ENCODE measurements around the gene OR1I1. TPM values are rescaled to one million over a fixed set of nuclear protein-coding genes. Genes with fewer than 3 reads are reported as not detected.
"Not testable (repeated sequence)": the region's sequence is repeated elsewhere in the genome, so short reads cannot be mapped to it uniquely, and the experiment has no call there.

OR1I1 gene
- total RNA-seq, 1 donor from 2014 or later, result not detected

DNA sequence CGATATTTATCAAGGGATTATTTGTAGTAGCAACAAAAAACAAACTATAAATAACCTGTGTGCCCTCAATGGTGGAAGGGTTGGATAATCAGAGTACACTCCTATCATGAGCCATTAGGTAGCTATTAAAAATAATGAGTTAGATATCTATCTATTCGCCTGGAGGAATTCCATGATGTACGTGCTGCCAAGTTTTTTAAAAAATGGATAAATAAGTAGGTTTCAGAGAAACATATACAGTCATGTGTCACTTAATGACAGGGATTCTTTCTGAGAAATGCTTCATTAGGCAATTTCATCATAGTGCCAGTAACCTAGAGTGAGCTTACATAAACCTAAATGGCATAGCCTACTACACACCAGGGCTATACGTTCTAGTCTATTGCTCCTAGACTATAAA lies 6.2 kb upstream of the OR1I1 start:
- Mint-ChIP-seq H3K4me1 (ENCODE audit: unreplicated experiment) (no peaks in the 10 kb centered on the region), H3K9me3 (ENCODE audit: unreplicated experiment) (no peaks in the 10 kb centered on the region), H3K4me3 (ENCODE audit: unreplicated experiment) (no peak overlapping the region), H3K36me3 (ENCODE audit: low read depth, unreplicated experiment) (no peaks in the 10 kb centered on the region), H3K27ac (ENCODE audit: unreplicated experiment) (no peak overlapping the region), H3K27me3 (ENCODE audit: unreplicated experiment) (peaks cover 1% of the 10 kb centered on the region)
- DNase-seq (ENCODE audit: low spot score), result no peak
- TF ChIP-seq, protein P1, sequence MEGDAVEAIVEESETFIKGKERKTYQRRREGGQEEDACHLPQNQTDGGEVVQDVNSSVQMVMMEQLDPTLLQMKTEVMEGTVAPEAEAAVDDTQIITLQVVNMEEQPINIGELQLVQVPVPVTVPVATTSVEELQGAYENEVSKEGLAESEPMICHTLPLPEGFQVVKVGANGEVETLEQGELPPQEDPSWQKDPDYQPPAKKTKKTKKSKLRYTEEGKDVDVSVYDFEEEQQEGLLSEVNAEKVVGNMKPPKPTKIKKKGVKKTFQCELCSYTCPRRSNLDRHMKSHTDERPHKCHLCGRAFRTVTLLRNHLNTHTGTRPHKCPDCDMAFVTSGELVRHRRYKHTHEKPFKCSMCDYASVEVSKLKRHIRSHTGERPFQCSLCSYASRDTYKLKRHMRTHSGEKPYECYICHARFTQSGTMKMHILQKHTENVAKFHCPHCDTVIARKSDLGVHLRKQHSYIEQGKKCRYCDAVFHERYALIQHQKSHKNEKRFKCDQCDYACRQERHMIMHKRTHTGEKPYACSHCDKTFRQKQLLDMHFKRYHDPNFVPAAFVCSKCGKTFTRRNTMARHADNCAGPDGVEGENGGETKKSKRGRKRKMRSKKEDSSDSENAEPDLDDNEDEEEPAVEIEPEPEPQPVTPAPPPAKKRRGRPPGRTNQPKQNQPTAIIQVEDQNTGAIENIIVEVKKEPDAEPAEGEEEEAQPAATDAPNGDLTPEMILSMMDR (IDR thresholded peaks at IDR 0.05; ENCODE audit: unreplicated experiment), result no peak

DNA sequence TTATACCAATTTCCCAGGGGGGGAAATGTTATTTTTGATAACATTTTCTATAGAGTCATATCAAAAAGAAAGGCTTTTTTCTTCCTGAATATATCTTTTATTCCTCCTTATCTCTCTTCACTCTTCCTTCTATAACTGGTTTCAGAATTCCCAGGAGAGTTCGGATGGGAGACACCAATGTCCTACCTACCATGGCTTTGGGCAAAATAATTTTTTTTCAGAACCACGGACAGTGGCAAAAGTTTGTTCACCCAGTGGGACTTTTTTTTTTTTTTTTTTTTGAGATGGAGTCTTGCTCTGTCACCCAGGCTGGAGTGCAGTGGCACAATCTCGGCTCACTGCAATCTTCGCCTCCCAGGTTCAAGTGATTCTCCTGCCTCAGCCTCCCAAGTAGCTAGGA lies 2.0 kb upstream of the OR1I1 start:
- not testable (repeated sequence) for DNase-seq (ENCODE audit: low spot score); H3K4me1 Mint-ChIP-seq (ENCODE audit: unreplicated experiment); H3K27ac Mint-ChIP-seq (ENCODE audit: unreplicated experiment); H3K9me3 Mint-ChIP-seq (ENCODE audit: unreplicated experiment); H3K36me3 Mint-ChIP-seq (ENCODE audit: low read depth, unreplicated experiment); H3K27me3 Mint-ChIP-seq (ENCODE audit: unreplicated experiment); H3K4me3 Mint-ChIP-seq (ENCODE audit: unreplicated experiment)

GRCh38 chr19:15087182-15087581 lies 5.2 kb downstream of the OR1I1 start:
- peaks cover 2% of the 10 kb centered on the region for H3K27me3 Mint-ChIP-seq (ENCODE audit: unreplicated experiment)
- no peak for DNase-seq (ENCODE audit: low spot score)
- no peaks in the 10 kb centered on the region for H3K9me3 Mint-ChIP-seq (ENCODE audit: unreplicated experiment)
- no peaks in the 10 kb centered on the region for H3K4me1 Mint-ChIP-seq (ENCODE audit: unreplicated experiment)
- no peak overlapping the region for H3K4me3 Mint-ChIP-seq (ENCODE audit: unreplicated experiment)
- no peak overlapping the region for H3K27ac Mint-ChIP-seq (ENCODE audit: unreplicated experiment)
- TF ChIP-seq, protein P1 (IDR thresholded peaks at IDR 0.05; ENCODE audit: unreplicated experiment), result no peak
- H3K36me3 Mint-ChIP-seq (ENCODE audit: low read depth, unreplicated experiment), result no peaks in the 10 kb centered on the region

GRCh38 chr19:15091918-15092753 lies 10.1 kb downstream of the OR1I1 start:
- H3K27ac Mint-ChIP-seq (ENCODE audit: unreplicated experiment), result no peak overlapping the region
- H3K9me3 Mint-ChIP-seq (ENCODE audit: unreplicated experiment), result no peaks in the 10 kb centered on the region
- no peaks in the 10 kb centered on the region for H3K36me3 Mint-ChIP-seq (ENCODE audit: low read depth, unreplicated experiment)
- no peaks in the 10 kb centered on the region for H3K27me3 Mint-ChIP-seq (ENCODE audit: unreplicated experiment)
- peak; percentile 59 for DNase-seq (ENCODE audit: low spot score)
- no peak overlapping the region for H3K4me3 Mint-ChIP-seq (ENCODE audit: unreplicated experiment)
- H3K4me1 Mint-ChIP-seq (ENCODE audit: unreplicated experiment), result no peaks in the 10 kb centered on the region
- TF ChIP-seq, protein P1 (IDR thresholded peaks at IDR 0.05; ENCODE audit: unreplicated experiment), result peak; percentile 85

- H3K4me3 Mint-ChIP-seq (ENCODE audit: unreplicated experiment), result no peak overlapping the region
- no peaks in the 10 kb centered on the region for H3K4me1 Mint-ChIP-seq (ENCODE audit: unreplicated experiment)
- TF ChIP-seq, protein P1 (IDR thresholded peaks at IDR 0.05; ENCODE audit: unreplicated experiment), result no peak
- H3K9me3 Mint-ChIP-seq (ENCODE audit: unreplicated experiment), result no peaks in the 10 kb centered on the region
- DNase-seq (ENCODE audit: low spot score), result no peak
- no peaks in the 10 kb centered on the region for H3K36me3 Mint-ChIP-seq (ENCODE audit: low read depth, unreplicated experiment)
- no peaks in the 10 kb centered on the region for H3K27me3 Mint-ChIP-seq (ENCODE audit: unreplicated experiment)
- no peak overlapping the region for H3K27ac Mint-ChIP-seq (ENCODE audit: unreplicated experiment)
These were observed 11.0 kb downstream of the OR1I1 start for GRCh38 chr19:15093001-15093400.
